GM19328 (cell line): ENCODE data around the gene ITPR1.
"Not testable (repeated sequence)": the region's sequence is repeated elsewhere in the genome, so short reads cannot be mapped to it uniquely, and the experiment has no call there.

Experiments used
- ATAC-seq: cut with Tn5 transposase; IDR thresholded peaks from one replicate; pipeline ENCODE4 v1.9.1; 2021; ENCODE audit warnings: mild to moderate bottlenecking, moderate library complexity; ENCODE audit not compliant: unreplicated experiment

The ITPR1 gene

DNA sequence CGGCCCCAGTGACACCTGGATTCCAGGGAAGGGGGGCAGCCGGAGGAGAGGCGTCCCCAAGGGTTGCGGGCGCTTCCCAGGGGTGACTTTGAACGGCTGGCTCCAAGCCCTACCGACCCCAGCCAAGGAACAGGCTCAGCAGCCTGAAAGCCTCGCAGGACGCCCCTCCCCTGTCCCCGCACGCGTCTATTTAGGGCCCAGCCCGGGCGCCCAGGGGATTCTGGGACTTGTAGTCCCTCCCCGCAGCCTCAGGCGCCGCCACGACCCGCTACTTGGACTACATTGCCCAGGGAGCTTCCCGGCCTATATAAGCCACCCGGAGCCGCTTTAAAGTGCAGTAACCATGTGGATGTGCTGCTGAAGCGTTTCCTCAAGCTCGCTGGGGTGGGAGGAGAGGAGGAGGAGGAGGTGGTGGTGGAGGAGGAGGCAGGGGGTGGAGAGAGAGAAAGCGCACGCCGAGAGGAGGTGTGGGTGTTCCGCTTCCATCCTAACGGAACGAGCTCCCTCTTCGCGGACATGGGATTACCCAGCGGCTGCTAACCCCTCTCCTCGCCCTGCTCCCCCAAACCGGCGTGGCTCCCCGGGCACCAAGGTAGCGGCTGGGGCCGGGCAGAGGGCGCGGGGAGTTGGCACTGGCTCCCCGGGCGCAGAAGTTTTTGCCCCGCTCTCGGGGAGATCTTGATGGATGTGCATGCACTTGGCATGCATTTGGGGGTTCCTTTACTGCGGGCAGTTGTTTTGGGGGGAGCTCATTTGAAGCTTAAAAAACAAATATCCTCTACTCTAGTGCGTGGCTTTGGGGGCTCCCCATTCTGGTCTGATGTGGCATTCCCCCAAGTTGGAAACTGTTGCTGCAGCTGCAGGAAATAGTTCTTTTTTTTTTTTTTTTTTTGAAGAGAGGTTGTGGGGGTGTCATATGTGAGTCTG is at the start of gene ITPR1:
TSS of gene ITPR1 (plus strand) at position 335 of the 927 bp plus-strand sequence. CDS start 23,144 bp downstream, outside the sequence.
- ATAC-seq = peak; percentile 87

- no peak for ATAC-seq
Measured at GRCh38 chr3:4447295-4447999, 45.7 kb upstream of the ITPR1 start.

GRCh38 chr3:4448187-4448586 is 45.0 kb upstream of the ITPR1 start:
- ATAC-seq = no peak

GRCh38 chr3:4449043-4449805 is 43.9 kb upstream of the ITPR1 start:
- no peak for ATAC-seq

GRCh38 chr3:4454142-4454541 is 39.0 kb upstream of the ITPR1 start:
- no peak for ATAC-seq

DNA sequence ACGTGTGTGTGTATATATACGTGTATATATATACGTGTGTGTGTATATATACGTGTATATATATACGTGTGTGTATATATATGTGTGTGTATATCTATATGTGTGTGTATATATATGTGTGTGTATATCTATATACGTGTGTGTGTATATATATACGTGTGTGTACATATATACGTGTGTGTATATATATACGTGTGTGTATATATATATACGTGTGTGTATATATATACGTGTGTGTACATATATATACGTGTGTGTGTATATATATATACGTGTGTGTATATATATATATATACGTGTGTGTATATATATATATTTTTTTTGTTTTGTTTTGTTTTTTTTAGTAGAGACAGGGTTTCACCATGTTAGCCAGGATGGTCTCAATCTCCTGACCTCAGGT is 36.4 kb upstream of the ITPR1 start:
- ATAC-seq = not testable (repeated sequence)

- ATAC-seq = no peak
Measured at GRCh38 chr3:4458961-4459360, 34.2 kb upstream of the ITPR1 start.

DNA sequence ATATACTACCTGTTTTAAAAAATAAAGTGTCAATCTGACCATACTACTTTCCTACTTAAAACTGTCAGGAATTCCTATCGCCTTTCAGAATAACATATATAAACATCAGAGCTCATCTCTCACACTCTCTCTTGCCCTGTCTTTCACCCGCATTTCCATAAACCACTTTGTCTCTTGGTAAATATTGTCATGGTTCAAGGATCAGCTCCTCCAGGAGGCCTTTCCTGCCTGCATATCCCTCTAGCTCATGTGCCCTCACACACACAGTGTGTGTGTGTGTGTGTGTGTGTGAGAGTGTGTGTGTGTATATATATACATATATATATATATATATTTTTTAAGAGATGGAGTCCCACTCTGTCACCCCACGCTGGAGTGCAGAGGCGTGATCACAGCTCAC is 32.8 kb upstream of the ITPR1 start:
- no peak for ATAC-seq

GRCh38 chr3:4461468-4462090 is 31.6 kb upstream of the ITPR1 start:
- ATAC-seq = no peak

- ATAC-seq = no peak
Measured at GRCh38 chr3:4462369-4463040, 30.6 kb upstream of the ITPR1 start.

- no peak for ATAC-seq
Measured at GRCh38 chr3:4464576-4464975, 28.6 kb upstream of the ITPR1 start.

GRCh38 chr3:4466741-4467521 is 26.2 kb upstream of the ITPR1 start, which contains the start of gene SUMF1:
Gene SUMF1 (minus strand): TSS chr3:4467269. CDS start chr3:4467245, 24 bp downstream.
- peak; percentile 99 for ATAC-seq

GRCh38 chr3:4467522-4467867 is 25.7 kb upstream of the ITPR1 start:
- ATAC-seq = no peak

DNA sequence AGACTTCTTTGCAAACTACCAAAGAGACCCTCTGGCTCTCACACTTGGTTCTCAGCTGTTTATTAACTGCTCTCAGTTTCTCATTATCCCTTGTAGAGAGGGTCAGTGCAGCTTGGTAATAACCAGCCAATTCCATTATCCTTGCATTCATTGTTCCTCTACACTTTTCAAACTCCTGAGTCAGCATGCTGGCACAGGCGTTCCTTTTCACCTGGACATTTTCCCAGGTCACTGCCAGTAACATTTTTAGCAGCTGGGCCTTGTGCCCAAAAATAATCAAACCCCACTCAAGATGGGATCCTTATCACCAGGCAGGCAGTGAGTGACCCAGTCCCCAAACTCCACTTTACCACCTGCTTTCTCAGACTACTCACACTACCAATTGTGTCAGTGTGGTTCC is 21.2 kb upstream of the ITPR1 start:
- ATAC-seq = no peak

DNA sequence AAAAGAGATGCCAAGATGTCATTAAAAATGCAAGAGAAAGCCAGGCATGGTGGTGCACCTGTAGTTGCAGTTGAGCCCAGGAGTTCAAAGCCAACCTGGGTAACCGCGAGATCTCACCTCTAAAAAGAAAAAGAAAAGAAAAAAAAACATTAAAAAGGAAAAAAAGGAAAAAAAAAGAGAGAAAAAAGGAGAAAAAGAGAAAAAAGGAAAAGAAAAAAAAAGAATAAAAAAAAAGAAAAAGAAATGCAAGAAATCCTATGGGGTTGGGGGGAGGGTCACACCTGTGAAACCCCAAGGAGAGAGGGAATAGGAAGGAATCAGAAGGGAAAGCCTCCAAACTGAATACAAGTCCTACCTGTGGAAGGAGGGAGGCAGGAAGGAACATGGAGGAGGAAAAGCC is 20.8 kb upstream of the ITPR1 start:
- ATAC-seq = no peak

- no peak for ATAC-seq
Measured at GRCh38 chr3:4472766-4473165, 20.4 kb upstream of the ITPR1 start.

- peak; percentile 81 for ATAC-seq
Measured at GRCh38 chr3:4474683-4475490, 18.3 kb upstream of the ITPR1 start.

- no peak for ATAC-seq
Measured at GRCh38 chr3:4475804-4476203, 17.3 kb upstream of the ITPR1 start.

DNA sequence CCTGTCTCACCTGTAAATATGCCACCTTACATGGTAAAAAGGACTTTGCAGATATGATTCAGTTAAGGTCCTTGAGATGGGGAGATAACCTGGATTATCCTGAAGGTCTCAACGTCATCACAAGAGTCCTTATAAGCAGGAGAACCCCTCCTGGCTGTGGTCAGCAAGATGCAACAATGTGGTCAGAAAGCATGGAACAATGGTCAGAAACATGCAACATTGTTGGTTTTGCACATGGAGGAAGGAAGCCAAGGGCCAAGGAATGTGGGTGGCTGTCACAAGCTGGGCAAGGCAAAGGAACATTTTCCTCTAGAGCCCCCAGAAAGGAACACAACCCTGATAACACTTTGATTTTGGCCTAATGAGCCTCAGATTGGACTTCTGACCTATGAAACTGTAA is 16.7 kb upstream of the ITPR1 start:
- no peak for ATAC-seq
